WTC11 (cell line): ENCODE data around the gene SCD5. TPM values are rescaled to one million over a fixed set of nuclear protein-coding genes. Genes with fewer than 3 reads are reported as not detected.

Experiments used
- ATAC-seq: fragments of 200-7000 bp; cut with Tn5 transposase; 2 replicates; pipeline ENCODE4 v1.10.0; 2021; ENCODE audit warnings: mild to moderate bottlenecking, moderate library complexity
- CTCF ChIA-PET: fragments of 300-600 bp; sonication (Branson Sonifier 250); formaldehyde crosslinking; loops from one replicate; lab custom pipeline; 2021; ENCODE audit warnings: antibody characterized with exemption; lab: Charles Lee
- POLR2A ChIA-PET: fragments of 350-600 bp; sonication (Branson Sonifier 250); formaldehyde crosslinking; loops from one replicate; lab custom pipeline; 2021; ENCODE audit warnings: antibody characterized with exemption; lab: Charles Lee
- DNase-seq: peaks from one replicate; pipeline ENCODE4 v3.0.0; 2021; ENCODE audit warnings: low spot score
- H3K27ac Mint-ChIP-seq: 2 replicates; pipeline ENCODE4 v1.8.0; 2021; ENCODE audit warnings: mixed read lengths
- H3K27me3 Mint-ChIP-seq: 2 replicates; pipeline ENCODE4 v1.8.0; 2021; ENCODE audit warnings: low read depth, mild to moderate bottlenecking, moderate library complexity, mixed read lengths
- H3K36me3 Mint-ChIP-seq: 2 replicates; pipeline ENCODE4 v1.8.0; 2021; ENCODE audit warnings: mixed read lengths
- H3K4me1 Mint-ChIP-seq: 2 replicates; pipeline ENCODE4 v1.8.0; 2022; ENCODE audit warnings: mixed read lengths
- H3K4me3 Mint-ChIP-seq: 2 replicates; pipeline ENCODE4 v1.8.0; 2021; ENCODE audit warnings: mild to moderate bottlenecking, moderate library complexity, mixed read lengths
- H3K9me3 Mint-ChIP-seq: 2 replicates; pipeline ENCODE4 v1.8.0; 2021; ENCODE audit warnings: mixed read lengths
- ELF4 ChIP-seq: sonication (generic); formaldehyde crosslinking; IDR thresholded peaks from 2 replicates; pipeline ENCODE4 v1.8.1; 2022; ENCODE audit warnings: low read depth, mild to moderate bottlenecking, moderate library complexity, missing genetic modification reagents
- FOXJ3 ChIP-seq: sonication (generic); formaldehyde crosslinking; IDR thresholded peaks from 2 replicates; pipeline ENCODE4 v1.9.0; 2021; ENCODE audit warnings: missing genetic modification reagents, mild to moderate bottlenecking, borderline replicate concordance
- JUN ChIP-seq: sonication (generic); formaldehyde crosslinking; IDR thresholded peaks from 2 replicates; pipeline ENCODE4 v1.8.0; 2023; ENCODE audit warnings: mild to moderate bottlenecking, missing genetic modification reagents
- NFATC4 ChIP-seq: fragments of 250-450 bp; sonication (Bioruptor Pico); IDR thresholded peaks from 2 replicates; pipeline ENCODE4 v1.9.0; 2021; ENCODE audit warnings: mild to moderate bottlenecking
- NFE2L1 ChIP-seq: sonication (generic); formaldehyde crosslinking; IDR thresholded peaks from 2 replicates; pipeline ENCODE4 v1.8.1; 2023; ENCODE audit warnings: missing genetic modification reagents
- NR1H2 ChIP-seq: sonication (generic); formaldehyde crosslinking; IDR thresholded peaks from 2 replicates; pipeline ENCODE4 v1.9.0; 2021; ENCODE audit warnings: mild to moderate bottlenecking, moderate library complexity, missing genetic modification reagents
- PRDM15 ChIP-seq: sonication (generic); formaldehyde crosslinking; IDR thresholded peaks from 2 replicates; pipeline ENCODE4 v1.8.0; 2022; ENCODE audit warnings: missing genetic modification reagents
- SMAD3 ChIP-seq: sonication (generic); formaldehyde crosslinking; IDR thresholded peaks from 2 replicates; pipeline ENCODE4 v1.8.0; 2022; ENCODE audit warnings: missing genetic modification reagents, mild to moderate bottlenecking, borderline replicate concordance
- SOX15 ChIP-seq: fragments of 250-450 bp; sonication (Bioruptor Pico); IDR thresholded peaks from 2 replicates; pipeline ENCODE4 v1.9.0; 2021; ENCODE audit warnings: mild to moderate bottlenecking
- SP1 ChIP-seq: sonication (generic); formaldehyde crosslinking; conservative IDR thresholded peaks from 2 replicates; pipeline ENCODE4 v1.8.1; 2022; ENCODE audit warnings: missing genetic modification reagents
- ZNF121 ChIP-seq: sonication (generic); formaldehyde crosslinking; IDR thresholded peaks from 2 replicates; pipeline ENCODE4 v1.8.0; 2023; ENCODE audit warnings: missing genetic modification reagents
- ZNF138 ChIP-seq: sonication (generic); formaldehyde crosslinking; conservative IDR thresholded peaks from 2 replicates; pipeline ENCODE4 v1.8.1; 2022; ENCODE audit warnings: mild to moderate bottlenecking, moderate library complexity, missing genetic modification reagents
- ZNF219 ChIP-seq: sonication (generic); formaldehyde crosslinking; IDR thresholded peaks from 2 replicates; pipeline ENCODE4 v1.8.0; 2023; ENCODE audit warnings: missing genetic modification reagents, mild to moderate bottlenecking, borderline replicate concordance
- ZNF263 ChIP-seq: sonication (generic); formaldehyde crosslinking; IDR thresholded peaks from 2 replicates; pipeline ENCODE4 v1.8.1; 2022; ENCODE audit warnings: low read depth, mild to moderate bottlenecking, moderate library complexity, missing genetic modification reagents
- ZNF281 ChIP-seq: sonication (generic); formaldehyde crosslinking; IDR thresholded peaks from 2 replicates; pipeline ENCODE4 v1.8.0; 2023; ENCODE audit warnings: mild to moderate bottlenecking, missing genetic modification reagents
- ZNF396 ChIP-seq: fragments of 250-450 bp; sonication (Bioruptor Pico); IDR thresholded peaks from 2 replicates; pipeline ENCODE4 v1.8.0; 2021; ENCODE audit warnings: mild to moderate bottlenecking, moderate library complexity, borderline replicate concordance
- ZNF425 ChIP-seq: fragments of 250-450 bp; sonication (Bioruptor Pico); conservative IDR thresholded peaks from 2 replicates; pipeline ENCODE4 v1.9.0; 2021; ENCODE audit warnings: mild to moderate bottlenecking
- ZNF671 ChIP-seq: fragments of 250-450 bp; sonication (Bioruptor Pico); IDR thresholded peaks from 2 replicates; pipeline ENCODE4 v1.8.0; 2021; ENCODE audit warnings: mild to moderate bottlenecking
- total RNA-seq: library from RNA; stranded (reverse); gene quantifications from 3 replicates; pipeline ENCODE4 v1.2.3, GENCODE V29; 2021

SCD5 gene
- total RNA-seq, 1 experiment from 2014 or later = 6.3 TPM

GRCh38 chr4:82756061-82756460 is 42.5 kb downstream of the SCD5 start:
- Mint-ChIP-seq H3K27me3 (no peaks in the 10 kb centered on the region), H3K27ac (no peak overlapping the region), H3K36me3 (no peaks in the 10 kb centered on the region), H3K4me1 (peaks cover 10% of the 10 kb centered on the region), H3K4me3 (no peak overlapping the region), H3K9me3 (no peaks in the 10 kb centered on the region)
- POLR2A ChIA-PET = no interaction called here
- CTCF ChIA-PET = no interaction called here
- no peak for DNase-seq
- ATAC-seq = no peak
- no peak for TF ChIP-seq ZNF281 (CRISPR knock-in tag)
- TF ChIP-seq SMAD3 (CRISPR knock-in tag) = no peak
- no peak for TF ChIP-seq ZNF121 (CRISPR knock-in tag)
- TF ChIP-seq NFATC4 (CRISPR knock-in tag) = no peak
- no peak for TF ChIP-seq ZNF138
- no peak for TF ChIP-seq SP1 (CRISPR knock-in tag)
- no peak for TF ChIP-seq ZNF425
- no peak for TF ChIP-seq ELF4 (CRISPR knock-in tag)
- TF ChIP-seq ZNF671 (CRISPR knock-in tag) = no peak
- TF ChIP-seq FOXJ3 (CRISPR knock-in tag) = no peak
- TF ChIP-seq PRDM15 (CRISPR knock-in tag) = no peak
- TF ChIP-seq SOX15 = no peak
- TF ChIP-seq NR1H2 (CRISPR knock-in tag) = no peak
- no peak for TF ChIP-seq ZNF396
- TF ChIP-seq JUN (CRISPR knock-in tag) = no peak

- no peak overlapping the region for H3K27ac Mint-ChIP-seq
- POLR2A ChIA-PET = no interaction called here
- no peak for ATAC-seq
- H3K4me1 Mint-ChIP-seq = peaks cover 10% of the 10 kb centered on the region
- H3K36me3 Mint-ChIP-seq = no peaks in the 10 kb centered on the region
- CTCF ChIA-PET = interaction anchor here (1.2 kb wide), 1 partner anchor 26 kb away, joined by 3 read pairs; no protein-coding TSS in a partner anchor
- no peaks in the 10 kb centered on the region for H3K9me3 Mint-ChIP-seq
- DNase-seq = no peak
- no peak overlapping the region for H3K4me3 Mint-ChIP-seq
- TF ChIP-seq ZNF219 (CRISPR knock-in tag) = no peak
- no peak for TF ChIP-seq ZNF263 (CRISPR knock-in tag)
- no peak for TF ChIP-seq NFE2L1
- TF ChIP-seq PRDM15 (CRISPR knock-in tag) = no peak
- no peaks in the 10 kb centered on the region for H3K27me3 Mint-ChIP-seq
These were observed 42.9 kb downstream of the SCD5 start for GRCh38 chr4:82755650-82756049.
